Gastrocnemius medialis (tissue), 4 donors: ENCODE measurements around the gene PHF2.

Experiments used
- POLR2A ChIP-seq, 2 donors: fragments of 450-650 bp; IDR thresholded peaks; one replicate each; pipeline ENCODE4 v1.6.1; 2017; ENCODE audit warnings: antibody characterized with exemption in 2 of 2, mild to moderate bottlenecking in 2 of 2, moderate library complexity in 2 of 2
- TF ChIP-seq, protein P1 (sequence below), 5 experiments: fragments of 450-650 bp in 3 of 5; fragments of 200-600 bp in 2 of 5; sonication (generic) in 2 of 5; IDR thresholded peaks in 4 of 5; conservative IDR thresholded peaks in 1 of 5; 1 replicate in 4 of 5; 2 replicates in 1 of 5; pipeline ENCODE4 v1.5.1; 2016 to 2019; ENCODE audit warnings: antibody characterized with exemption in 5 of 5, mild to moderate bottlenecking in 3 of 5, moderate library complexity in 3 of 5

- no peak for TF ChIP-seq POLR2A (IDR thresholded peaks at IDR 0.05)
- TF ChIP-seq, protein P1, sequence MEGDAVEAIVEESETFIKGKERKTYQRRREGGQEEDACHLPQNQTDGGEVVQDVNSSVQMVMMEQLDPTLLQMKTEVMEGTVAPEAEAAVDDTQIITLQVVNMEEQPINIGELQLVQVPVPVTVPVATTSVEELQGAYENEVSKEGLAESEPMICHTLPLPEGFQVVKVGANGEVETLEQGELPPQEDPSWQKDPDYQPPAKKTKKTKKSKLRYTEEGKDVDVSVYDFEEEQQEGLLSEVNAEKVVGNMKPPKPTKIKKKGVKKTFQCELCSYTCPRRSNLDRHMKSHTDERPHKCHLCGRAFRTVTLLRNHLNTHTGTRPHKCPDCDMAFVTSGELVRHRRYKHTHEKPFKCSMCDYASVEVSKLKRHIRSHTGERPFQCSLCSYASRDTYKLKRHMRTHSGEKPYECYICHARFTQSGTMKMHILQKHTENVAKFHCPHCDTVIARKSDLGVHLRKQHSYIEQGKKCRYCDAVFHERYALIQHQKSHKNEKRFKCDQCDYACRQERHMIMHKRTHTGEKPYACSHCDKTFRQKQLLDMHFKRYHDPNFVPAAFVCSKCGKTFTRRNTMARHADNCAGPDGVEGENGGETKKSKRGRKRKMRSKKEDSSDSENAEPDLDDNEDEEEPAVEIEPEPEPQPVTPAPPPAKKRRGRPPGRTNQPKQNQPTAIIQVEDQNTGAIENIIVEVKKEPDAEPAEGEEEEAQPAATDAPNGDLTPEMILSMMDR (IDR thresholded peaks at IDR 0.05 in 4 of 5, conservative IDR thresholded peaks at IDR 0.05 in 1 of 5): no peak
Observed at GRCh38 chr9:93669958-93670207, 93.5 kb downstream of the PHF2 start.
